Endothelial cell of umbilical vein (primary cell): ENCODE measurements around the gene PLEKHH3. TPM values are rescaled to one million over a fixed set of nuclear protein-coding genes. Genes with fewer than 3 reads are reported as not detected.
A peak's percentile ranks its signal among the peaks of the same experiment; 100 is the strongest.

Experiments
- BruUV-seq: library from RNA; stranded (reverse); fragments of 400-500 nt; replicated peaks from 2 replicates; lab custom pipeline; 2021; lab: Mats Ljungman, UMichigan
- CTCF ChIA-PET: fragments of 300-600, 350-600 bp; sonication (Branson Sonifier 250); formaldehyde crosslinking; loops from one replicate; lab custom pipeline; 2021; ENCODE audit warnings: antibody characterized with exemption, inconsistent platforms; lab: Charles Lee
- POLR2A ChIA-PET: fragments of 300-600, 350-600 bp; sonication (Branson Sonifier 250); formaldehyde crosslinking; loops from one replicate; lab custom pipeline; 2021; ENCODE audit warnings: antibody characterized with exemption, inconsistent platforms; lab: Charles Lee
- DNase-seq: peaks from one replicate; pipeline ENCODE4 v3.0.0-alpha.2; 2011; ENCODE audit warnings: low read depth, low spot score
- FAIRE-seq: peaks from 2 replicates; lab custom pipeline; 2011; peaks lifted over from hg19 to GRCh38; lab: Jason Lieb, UNC
- H2AFZ ChIP-seq: 2 replicates; pipeline ENCODE4 v1.6.0; 2012; ENCODE audit warnings: low read depth, low read length, control low read depth, inconsistent platforms
- H3K27ac ChIP-seq: 2 replicates; pipeline ENCODE4 v1.5.1; 2011; ENCODE audit warnings: low read depth, mild to moderate bottlenecking, control low read depth, low read length, moderate library complexity; ENCODE audit not compliant: insufficient read depth
- H3K27me3 ChIP-seq, 2 experiments: 2 replicates each; pipeline versions ENCODE4 v1.6.0 to v1.6.1; 2011; ENCODE audit warnings: low read length in 2 of 2, mixed read lengths in 1 of 2; ENCODE audit not compliant: control insufficient read depth in 2 of 2, insufficient read depth in 2 of 2
- H3K36me3 ChIP-seq, 2 experiments: 2 replicates in 1 of 2; 3 replicates in 1 of 2; pipeline ENCODE4 v1.5.1; 2011; ENCODE audit warnings: low read length in 2 of 2, mild to moderate bottlenecking in 1 of 2, moderate library complexity in 1 of 2; ENCODE audit not compliant: control insufficient read depth in 2 of 2, insufficient read depth in 2 of 2; ENCODE audit errors: extremely low read depth in 1 of 2
- H3K4me1 ChIP-seq: 3 replicates; pipeline ENCODE4 v1.5.1; 2011; ENCODE audit warnings: mild to moderate bottlenecking, low read length; ENCODE audit not compliant: control insufficient read depth, insufficient read depth; ENCODE audit errors: extremely low read depth
- H3K4me2 ChIP-seq: 2 replicates; pipeline ENCODE4 v1.6.1; 2011; ENCODE audit warnings: low read length, control low read depth, mixed read lengths; ENCODE audit not compliant: insufficient read depth
- H3K4me3 ChIP-seq, 3 experiments: fragments of 200-600 bp in 1 of 3; sonication (generic), shearing (Covaris generic) in 1 of 3; replicated peaks in 1 of 3; 2 replicates each; pipeline ENCODE4 v1.5.1; 2011 to 2016; ENCODE audit warnings: control low read depth in 3 of 3, low read length in 3 of 3, mild to moderate bottlenecking in 2 of 3, inconsistent platforms in 1 of 3, low read depth in 1 of 3, moderate library complexity in 1 of 3; ENCODE audit not compliant: insufficient read depth in 1 of 3
- H3K79me2 ChIP-seq: 2 replicates; pipeline ENCODE4 v1.6.0; 2012; ENCODE audit warnings: low read length, inconsistent platforms; ENCODE audit not compliant: control insufficient read depth, insufficient read depth
- H3K9ac ChIP-seq: replicated peaks from 2 replicates; pipeline ENCODE3; 2011; ENCODE audit warnings: low read length, control low read depth; ENCODE audit not compliant: insufficient read depth; ENCODE audit errors: extremely low read depth
- H3K9me1 ChIP-seq: replicated peaks from 3 replicates; pipeline ENCODE4 v1.6.0; 2011; ENCODE audit warnings: mild to moderate bottlenecking, low read length; ENCODE audit not compliant: control insufficient read depth, insufficient read depth; ENCODE audit errors: extremely low read depth
- H3K9me3 ChIP-seq: replicated peaks from 2 replicates; pipeline ENCODE4 v1.5.1; 2012; ENCODE audit warnings: low read length, inconsistent platforms; ENCODE audit not compliant: control insufficient read depth, insufficient read depth
- H4K20me1 ChIP-seq: replicated peaks from 2 replicates; pipeline ENCODE3; 2011; ENCODE audit warnings: mild to moderate bottlenecking, low read length; ENCODE audit not compliant: control insufficient read depth, insufficient read depth; ENCODE audit errors: extremely low read depth
- CTCF ChIP-seq, 2 donors: IDR thresholded peaks; 1 replicate in 1 of 2; 2 replicates in 1 of 2; pipeline ENCODE4 v1.5.1; 2011; ENCODE audit warnings: low read length in 2 of 2, mild to moderate bottlenecking in 2 of 2, moderate library complexity in 2 of 2, control low read depth in 1 of 2, inconsistent platforms in 1 of 2, low read depth in 1 of 2; ENCODE audit not compliant: insufficient read depth in 1 of 2; ENCODE audit errors: extremely low read depth in 1 of 2
- EZH2 ChIP-seq: IDR thresholded peaks from 2 replicates; pipeline ENCODE4 v1.6.1; 2012; ENCODE audit warnings: borderline replicate concordance, low read depth, mild to moderate bottlenecking, moderate library complexity, low read length, inconsistent platforms; ENCODE audit not compliant: severe bottlenecking
- FOS ChIP-seq: IDR thresholded peaks from 2 replicates; pipeline ENCODE4 v1.6.1; 2011; ENCODE audit warnings: mild to moderate bottlenecking, low read length, moderate library complexity, borderline replicate concordance; ENCODE audit not compliant: insufficient read depth
- GATA2 ChIP-seq: IDR thresholded peaks from 2 replicates; pipeline ENCODE4 v1.7.0; 2011; ENCODE audit warnings: low read depth, mild to moderate bottlenecking, moderate library complexity, mixed read lengths, low read length; ENCODE audit not compliant: insufficient read length, insufficient read depth
- JUN ChIP-seq: IDR thresholded peaks from 2 replicates; pipeline ENCODE4 v1.6.1; 2011; ENCODE audit warnings: borderline replicate concordance, low read depth; ENCODE audit not compliant: insufficient read length, insufficient read depth
- MAX ChIP-seq: IDR thresholded peaks from 2 replicates; pipeline ENCODE4 v1.6.1; 2011; ENCODE audit not compliant: insufficient read depth, insufficient read length
- MYC ChIP-seq: IDR thresholded peaks from one replicate; pipeline ENCODE4 v1.6.1; 2011; ENCODE audit warnings: mild to moderate bottlenecking, low read depth, low read length
- POLR2A ChIP-seq: IDR thresholded peaks from 2 replicates; pipeline ENCODE4 v1.6.1; 2012; ENCODE audit warnings: low read depth, mild to moderate bottlenecking, control low read depth, low read length
- POLR2AphosphoS5 ChIP-seq: IDR thresholded peaks from 2 replicates; pipeline ENCODE4 v1.6.1; 2012; ENCODE audit warnings: low read depth, mild to moderate bottlenecking, control low read depth, low read length, moderate library complexity; ENCODE audit not compliant: insufficient read depth
- dilution Hi-C: fragments of 300-500 bp; cut with MboI; formaldehyde crosslinking; loops from one replicate; pipeline ENCODE4 v1.15.0; 2019; ENCODE audit warnings: low sequenced_read_pairs; ENCODE audit not compliant: extremely low pct_ligation_motif_present
- intact Hi-C: fragments of 100-400 bp; cut with micrococcal nuclease; formaldehyde crosslinking; loops from one replicate; pipeline ENCODE4 v1.10.0; 2022
- polyA plus RNA-seq, 4 experiments: library from polyadenylated mRNA; depleted of rRNA in 3 of 4; stranded (reverse) in 3 of 4; unstranded in 1 of 4; fragments of >200 nt; gene quantifications; 2 replicates each; pipeline versions ENCODE4 v1.2.1 to v1.2.3, GENCODE V29; 2011 to 2012; ENCODE audit warnings: missing spikeins in 1 of 4
- total RNA-seq: library from RNA; stranded (reverse); gene quantifications from 2 replicates; pipeline ENCODE4 v1.2.3, GENCODE V29; 2021

Gene PLEKHH3
- total and polyA plus RNA-seq, 2 donors (not counting 3 experiments of a cell fraction or from before 2014, with no cell fraction given): 5.4 to 11.3 TPM

- Histone ChIP-seq H3K4me3 (peak overlapping the region in 2 of 3 experiments; percentile 70 to 87), H3K9me3 (no peaks in the 10 kb centered on the region), H3K36me3 (peaks cover 0 to 7% of the 10 kb centered on the region in 2 experiments), H2AFZ (peak overlapping the region; percentile 87), H3K4me1 (peaks cover 42% of the 10 kb centered on the region), H3K9ac (no peak overlapping the region), H3K27me3 (no peaks in the 10 kb centered on the region), H3K79me2 (no peaks in the 10 kb centered on the region), H4K20me1 (no peaks in the 10 kb centered on the region), H3K4me2 (peak overlapping the region; percentile 40), H3K9me1 (no peaks in the 10 kb centered on the region), H3K27ac (peak overlapping the region; percentile 47)
- peak; percentile 100 for FAIRE-seq
- intact Hi-C loops: loop anchor here (1.0 to 5.0 kb wide), 5 partner anchors 16 to 355 kb away; partner anchors contain the start of genes RETREG3, RPL27, TUBG1 and WNK4
- ChIA-PET POLR2A (interaction anchor here (1.1 to 1.4 kb wide), 3 partner anchors 17 to 99 kb away, joined by 3 to 5 read pairs (median 4); partner anchors contain the start of genes RETREG3 and TUBG1), CTCF (interaction anchor here (0.5 to 8.3 kb wide), 14 partner anchors 13 to 365 kb away, joined by 3 to 235 read pairs (median 4); partner anchors contain the start of genes BECN1, NAGLU, PSMC3IP and RETREG3)
- peak; percentile 100 for DNase-seq
- TF ChIP-seq MAX (peak; percentile 90), POLR2A (peak; percentile 24), FOS (no peak)
- no TSS peak for BruUV-seq
- dilution Hi-C loops: no loop called here
These were observed 441 bp upstream of the PLEKHH3 start for GRCh38 chr17:42677012-42677857.

GRCh38 chr17:42675965-42676423 is 800 bp downstream of the PLEKHH3 start:
- Histone ChIP-seq H3K27ac (no peak overlapping the region), H4K20me1 (no peaks in the 10 kb centered on the region), H3K9me3 (no peaks in the 10 kb centered on the region), H3K79me2 (no peaks in the 10 kb centered on the region), H3K4me2 (peak overlapping the region; percentile 68), H3K9ac (peak overlapping the region; percentile 44), H3K27me3 (no peaks in the 10 kb centered on the region), H3K36me3 (peaks cover 3 to 13% of the 10 kb centered on the region in 2 experiments), H2AFZ (peak overlapping the region; percentile 80), H3K9me1 (no peaks in the 10 kb centered on the region), H3K4me1 (peaks cover 33% of the 10 kb centered on the region), H3K4me3 (peak overlapping the region; percentile 57 to 87 (median 70))
- TF ChIP-seq POLR2AphosphoS5 (no peak), CTCF (IDR thresholded peaks at IDR 0.05; ENCODE audit: extremely low read depth in 1 of 2, insufficient read depth in 1 of 2, low read depth in 1 of 2, low read length in 2 of 2) (no peak), MYC (no peak), FOS (no peak), EZH2 (no peak), JUN (no peak), MAX (no peak), GATA2 (no peak), POLR2A (no peak)
- no TSS peak for BruUV-seq
- ChIA-PET POLR2A (interaction anchor here (1.4 kb wide), 1 partner anchor 67 kb away, joined by 5 read pairs; the partner anchor contains the start of genes RETREG3 and TUBG1), CTCF (interaction anchor here (0.7 to 8.3 kb wide), 12 partner anchors 9 to 326 kb away, joined by 3 to 235 read pairs (median 6); partner anchors contain the start of genes BECN1, NAGLU, PSMC3IP and RETREG3)
- FAIRE-seq (peak; percentile 44), DNase-seq (peak; percentile 45)
- dilution Hi-C loops (no loop called here), intact Hi-C loops (loop anchor here (2.0 to 5.0 kb wide), 4 partner anchors 15 to 354 kb away; partner anchors contain the start of genes RPL27 and WNK4)
